GM19372 (cell line): ENCODE data around the gene HS6ST3.
"Not testable (repeated sequence)": the region's sequence is repeated elsewhere in the genome, so short reads cannot be mapped to it uniquely, and the experiment has no call there.

Experiments
- ATAC-seq: cut with Tn5 transposase; IDR thresholded peaks from one replicate; pipeline ENCODE4 v1.9.1; 2021; ENCODE audit warnings: mild to moderate bottlenecking, low read depth, moderate library complexity; ENCODE audit not compliant: unreplicated experiment

Gene HS6ST3

DNA sequence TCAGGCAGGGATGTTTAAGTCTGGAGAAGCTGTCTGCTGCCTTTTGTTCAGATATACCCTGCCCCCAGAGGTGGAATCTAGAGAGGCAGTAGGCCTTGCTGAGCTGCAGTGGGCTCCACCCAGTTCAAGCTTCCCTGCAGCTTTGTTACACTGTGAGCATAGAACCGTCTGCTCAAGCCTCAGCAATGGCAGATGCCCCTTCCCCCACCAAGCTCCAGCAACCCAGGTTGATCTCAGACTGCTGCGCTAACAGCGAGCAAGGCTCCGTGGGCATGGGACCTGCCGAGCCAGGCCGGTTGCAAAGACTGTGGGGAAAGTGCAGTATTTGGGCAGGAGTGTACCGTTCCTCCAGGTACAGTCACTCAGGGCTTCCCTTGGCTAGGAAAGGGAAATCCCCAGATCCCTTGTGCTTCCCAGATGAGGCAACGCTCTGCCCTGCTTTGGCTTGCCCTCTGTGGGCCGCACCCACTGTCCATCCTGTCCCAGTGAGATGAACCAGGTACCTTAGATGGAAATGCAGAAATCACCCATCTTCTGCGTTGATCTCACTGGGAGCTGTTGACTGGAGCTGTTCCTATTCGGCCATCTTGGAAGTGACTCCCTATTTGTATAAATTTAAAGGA lies 434.6 kb downstream of the HS6ST3 start:
- not testable (repeated sequence) for ATAC-seq

DNA sequence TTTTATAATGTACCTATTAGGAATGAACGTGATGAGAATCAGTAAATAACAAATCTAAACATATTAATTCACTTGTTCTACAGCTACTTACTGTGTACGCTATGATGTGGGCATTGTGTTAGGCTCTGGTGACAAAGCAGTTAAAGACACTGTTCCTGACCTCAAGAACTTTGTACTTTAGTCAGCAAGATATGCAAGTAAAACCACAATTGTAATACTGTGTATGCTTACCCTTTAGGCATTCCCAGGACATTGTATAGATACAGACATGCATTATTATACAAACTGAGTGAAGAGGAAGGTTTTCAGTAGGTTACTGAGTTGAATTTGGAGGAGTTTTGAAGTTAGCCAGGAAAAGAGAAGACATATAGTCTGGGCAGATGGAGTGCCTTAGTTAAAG lies 435.8 kb downstream of the HS6ST3 start:
- no peak for ATAC-seq

DNA sequence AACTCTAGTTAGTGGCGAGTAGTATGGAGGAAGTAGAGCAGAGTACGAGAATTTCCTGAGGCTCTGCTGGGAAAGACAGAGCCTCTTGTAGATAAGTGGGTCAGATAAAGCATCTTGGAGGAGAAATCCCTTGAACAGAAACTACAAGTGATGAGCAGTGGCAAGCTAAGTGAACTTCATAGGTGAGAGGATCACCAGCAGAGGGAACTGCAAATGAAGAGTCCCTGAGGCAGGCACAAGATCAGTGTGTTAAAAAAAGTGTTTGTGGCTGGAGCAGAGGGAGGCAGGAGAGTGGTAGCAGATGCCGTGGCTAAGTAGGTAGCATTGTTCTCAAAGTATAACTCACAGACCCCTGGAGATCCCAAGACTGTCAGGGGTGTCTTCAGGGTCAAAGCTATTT lies 437.6 kb downstream of the HS6ST3 start:
- no peak for ATAC-seq

GRCh38 chr13:96532804-96533203 lies 442.9 kb downstream of the HS6ST3 start:
- no peak for ATAC-seq

- no peak for ATAC-seq
These were observed 443.5 kb downstream of the HS6ST3 start for GRCh38 chr13:96533408-96533807.

- ATAC-seq = no peak
These were observed 449.9 kb downstream of the HS6ST3 start for GRCh38 chr13:96539791-96540190.

DNA sequence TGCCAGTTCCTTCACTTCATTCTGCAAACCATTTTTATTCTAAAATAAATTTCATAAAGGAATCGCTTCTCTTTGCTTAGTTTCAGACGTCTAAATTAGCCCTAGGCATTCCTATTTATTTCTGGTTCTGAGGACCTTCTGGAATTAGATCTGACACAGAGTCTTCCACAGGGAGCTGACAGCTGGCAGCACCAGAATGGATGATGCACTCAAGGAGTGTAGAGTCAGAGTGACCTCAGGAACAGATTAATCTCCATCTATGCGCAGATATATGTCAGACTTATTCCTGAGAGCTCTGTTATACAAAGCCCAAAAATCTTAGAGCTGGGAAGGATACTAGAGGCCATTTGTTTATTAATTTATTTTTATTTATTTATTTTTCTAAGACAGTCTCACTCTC lies 450.8 kb downstream of the HS6ST3 start:
- no peak for ATAC-seq

GRCh38 chr13:96542986-96543385 lies 453.1 kb downstream of the HS6ST3 start:
- ATAC-seq = no peak

- no peak for ATAC-seq
These were observed 455.1 kb downstream of the HS6ST3 start for GRCh38 chr13:96544957-96545356.

DNA sequence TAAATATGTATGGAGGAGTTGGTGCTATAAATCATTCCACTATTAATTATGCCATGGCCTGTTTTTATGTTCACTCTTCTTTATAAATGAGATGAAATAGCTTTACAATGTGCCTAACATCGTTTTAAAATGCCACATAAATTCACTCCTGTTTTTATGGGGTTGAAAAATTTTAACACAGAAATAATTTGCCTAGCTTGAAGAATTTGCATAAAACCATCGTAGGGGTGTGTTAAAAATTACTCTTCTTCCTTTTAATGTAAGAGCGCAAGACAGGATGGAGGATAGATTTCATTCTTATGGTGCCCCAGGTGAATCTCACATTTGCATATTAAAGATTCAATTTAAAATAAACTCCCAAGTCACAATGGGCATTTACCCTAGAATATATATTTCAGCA lies 456.6 kb downstream of the HS6ST3 start:
- ATAC-seq = no peak

DNA sequence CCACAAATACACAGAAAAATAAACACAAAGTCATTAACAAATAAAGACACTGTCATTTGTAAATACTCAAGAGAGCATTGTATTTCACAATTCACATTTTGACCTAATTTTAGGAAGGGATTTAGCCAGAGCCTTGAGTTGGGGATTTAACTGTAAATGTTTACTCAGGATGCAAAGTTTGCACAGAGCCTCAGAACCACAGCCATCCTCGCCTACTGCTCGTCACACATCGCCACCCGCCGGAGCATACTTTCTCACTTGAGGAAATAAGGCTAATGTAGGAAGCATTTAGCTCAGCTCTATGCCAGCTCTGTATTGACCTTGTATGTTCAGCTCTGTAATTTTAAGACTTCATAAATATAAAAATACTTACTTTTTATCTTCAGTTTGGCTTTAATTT lies 461.6 kb downstream of the HS6ST3 start:
- no peak for ATAC-seq

DNA sequence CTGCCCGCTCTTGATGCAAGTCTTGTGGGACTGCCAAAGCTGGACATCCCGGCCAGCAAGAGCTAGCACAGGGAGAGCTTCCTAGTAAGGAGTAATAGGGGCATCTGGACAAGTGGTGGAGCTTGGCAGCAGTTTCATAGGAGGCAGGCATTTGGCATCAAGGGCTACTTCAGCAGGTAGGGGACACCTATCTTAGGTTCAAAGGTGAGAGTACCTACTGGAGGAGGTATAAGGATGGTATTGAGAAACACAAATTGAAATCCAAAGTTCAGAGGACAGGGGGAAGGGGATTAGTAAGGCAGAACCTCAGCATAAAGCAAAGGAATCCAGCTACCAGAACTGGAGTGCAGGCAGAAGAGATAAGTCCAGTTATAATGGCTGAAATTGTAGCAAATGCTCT lies 462.7 kb downstream of the HS6ST3 start:
- ATAC-seq = no peak

GRCh38 chr13:96553796-96554195 lies 463.9 kb downstream of the HS6ST3 start:
- no peak for ATAC-seq

GRCh38 chr13:96573563-96573962 lies 483.7 kb downstream of the HS6ST3 start:
- ATAC-seq = no peak

GRCh38 chr13:96575423-96576320 lies 485.8 kb downstream of the HS6ST3 start:
- ATAC-seq = no peak

- no peak for ATAC-seq
These were observed 491.8 kb downstream of the HS6ST3 start for GRCh38 chr13:96581741-96582140.

- ATAC-seq = no peak
These were observed 525.3 kb downstream of the HS6ST3 start for GRCh38 chr13:96615252-96615651.

DNA sequence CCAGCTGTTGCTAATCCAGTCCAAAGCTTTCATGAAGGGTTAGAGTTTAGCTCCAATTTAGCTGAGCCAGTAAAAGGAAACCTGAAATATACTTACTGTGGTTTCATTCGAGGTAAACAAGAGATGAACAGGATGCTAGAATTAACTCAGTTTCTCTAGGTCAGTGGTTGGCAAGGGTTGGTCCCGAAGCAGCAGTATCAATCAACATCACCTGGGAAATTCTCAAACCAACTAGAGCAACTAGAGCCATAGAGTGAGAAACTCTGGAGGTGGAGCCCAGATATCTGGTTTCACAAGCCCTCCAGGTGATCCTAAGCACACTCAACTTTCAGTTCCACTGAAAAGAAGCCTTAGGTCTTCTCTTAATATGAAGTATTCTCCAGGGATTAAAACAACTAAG lies 527.6 kb downstream of the HS6ST3 start:
- no peak for ATAC-seq

DNA sequence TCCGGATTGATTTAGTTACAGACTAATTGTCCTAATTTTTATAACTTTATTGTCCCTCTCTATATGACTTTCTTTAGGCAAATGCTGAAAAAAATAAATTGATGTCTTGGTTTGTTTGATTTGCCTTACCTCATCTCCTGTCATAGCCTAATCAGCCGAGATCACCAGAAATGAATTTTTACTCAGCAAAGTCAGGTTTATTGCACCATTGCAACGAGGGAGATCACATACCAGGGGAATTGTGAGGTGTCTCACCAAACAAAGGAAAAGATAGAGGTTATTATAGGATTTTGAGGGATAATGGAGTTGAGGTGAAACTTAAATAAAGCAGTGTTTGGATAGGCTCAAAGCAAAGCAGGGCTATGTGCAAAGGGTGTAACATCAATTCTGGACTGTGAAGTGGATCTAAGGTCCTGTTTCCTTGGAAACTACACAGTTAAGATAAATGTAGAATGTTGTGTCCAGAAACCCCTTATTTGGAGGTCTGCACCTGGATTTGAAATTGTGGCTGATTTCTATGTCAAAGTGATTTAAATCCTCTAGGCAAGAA lies 531.8 kb downstream of the HS6ST3 start:
- no peak for ATAC-seq

GRCh38 chr13:96629331-96629730 lies 539.4 kb downstream of the HS6ST3 start:
- no peak for ATAC-seq

GRCh38 chr13:96632536-96633320 lies 542.8 kb downstream of the HS6ST3 start:
- no peak for ATAC-seq
